Measurements from ENCODE around the gene GDF10.

DNA sequence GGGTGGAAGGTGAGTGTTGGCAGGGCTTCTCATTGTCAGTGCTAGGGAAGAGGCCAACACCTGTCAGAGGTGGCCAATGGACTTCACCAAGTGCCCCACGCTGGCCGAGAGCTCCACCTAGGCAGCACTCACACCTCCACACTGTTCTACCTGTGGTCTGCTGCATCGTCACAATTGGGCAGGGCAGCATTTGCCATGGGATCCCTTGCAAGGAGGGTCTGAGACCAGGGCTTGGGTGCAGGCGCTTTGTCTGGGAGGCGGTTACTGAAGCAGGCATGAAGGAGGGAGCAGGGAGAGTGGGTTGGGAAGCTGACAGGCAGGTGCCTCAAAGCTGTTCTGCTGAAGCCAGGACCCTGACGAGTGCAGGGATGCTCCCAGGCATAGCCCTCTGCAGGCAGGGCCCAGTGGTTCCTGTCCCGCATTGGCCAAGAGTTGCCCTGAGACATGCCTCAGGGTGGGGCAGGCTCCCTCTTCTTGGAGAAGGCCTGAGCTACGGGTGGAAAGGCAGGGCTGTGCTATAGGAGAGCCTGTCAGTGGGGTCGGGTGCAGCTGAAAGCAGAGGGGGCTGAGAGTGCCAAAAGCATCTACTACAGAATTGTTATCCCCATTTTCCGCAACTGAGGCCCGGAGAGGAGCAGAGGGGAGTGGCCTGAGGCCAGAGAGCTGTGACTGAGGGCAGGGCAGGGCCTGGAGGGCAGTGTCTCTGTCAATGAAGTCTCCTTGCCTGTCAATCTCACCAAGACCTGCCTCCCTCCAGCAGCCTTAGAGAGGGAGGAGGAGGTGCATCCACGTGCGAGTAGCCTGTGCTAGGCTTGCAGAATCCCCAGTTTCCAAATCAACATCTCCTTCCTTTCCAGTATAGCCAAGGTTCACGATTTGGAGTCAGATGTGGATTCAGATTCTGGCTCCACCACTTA lies 52.2 kb downstream of the GDF10 start:
- TF ChIP-seq, protein P1, sequence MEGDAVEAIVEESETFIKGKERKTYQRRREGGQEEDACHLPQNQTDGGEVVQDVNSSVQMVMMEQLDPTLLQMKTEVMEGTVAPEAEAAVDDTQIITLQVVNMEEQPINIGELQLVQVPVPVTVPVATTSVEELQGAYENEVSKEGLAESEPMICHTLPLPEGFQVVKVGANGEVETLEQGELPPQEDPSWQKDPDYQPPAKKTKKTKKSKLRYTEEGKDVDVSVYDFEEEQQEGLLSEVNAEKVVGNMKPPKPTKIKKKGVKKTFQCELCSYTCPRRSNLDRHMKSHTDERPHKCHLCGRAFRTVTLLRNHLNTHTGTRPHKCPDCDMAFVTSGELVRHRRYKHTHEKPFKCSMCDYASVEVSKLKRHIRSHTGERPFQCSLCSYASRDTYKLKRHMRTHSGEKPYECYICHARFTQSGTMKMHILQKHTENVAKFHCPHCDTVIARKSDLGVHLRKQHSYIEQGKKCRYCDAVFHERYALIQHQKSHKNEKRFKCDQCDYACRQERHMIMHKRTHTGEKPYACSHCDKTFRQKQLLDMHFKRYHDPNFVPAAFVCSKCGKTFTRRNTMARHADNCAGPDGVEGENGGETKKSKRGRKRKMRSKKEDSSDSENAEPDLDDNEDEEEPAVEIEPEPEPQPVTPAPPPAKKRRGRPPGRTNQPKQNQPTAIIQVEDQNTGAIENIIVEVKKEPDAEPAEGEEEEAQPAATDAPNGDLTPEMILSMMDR (IDR thresholded peaks at IDR 0.05; ENCODE audit: low read depth, low read length) = no peak
- no peak for TF ChIP-seq EZH2phosphoT487 (IDR thresholded peaks at IDR 0.05; ENCODE audit: low read depth)

Measured in OCI-LY3 (cell line).